Islet precursor cell (in vitro differentiated cells): Measurements from ENCODE around the gene PTPRN2.
"Not testable (repeated sequence)": the region's sequence is repeated elsewhere in the genome, so short reads cannot be mapped to it uniquely, and the experiment has no call there.

ENCODE experiments used
- DNase-seq: peaks from one replicate; pipeline ENCODE4 v3.0.0-alpha.2; 2018

The PTPRN2 gene

DNA sequence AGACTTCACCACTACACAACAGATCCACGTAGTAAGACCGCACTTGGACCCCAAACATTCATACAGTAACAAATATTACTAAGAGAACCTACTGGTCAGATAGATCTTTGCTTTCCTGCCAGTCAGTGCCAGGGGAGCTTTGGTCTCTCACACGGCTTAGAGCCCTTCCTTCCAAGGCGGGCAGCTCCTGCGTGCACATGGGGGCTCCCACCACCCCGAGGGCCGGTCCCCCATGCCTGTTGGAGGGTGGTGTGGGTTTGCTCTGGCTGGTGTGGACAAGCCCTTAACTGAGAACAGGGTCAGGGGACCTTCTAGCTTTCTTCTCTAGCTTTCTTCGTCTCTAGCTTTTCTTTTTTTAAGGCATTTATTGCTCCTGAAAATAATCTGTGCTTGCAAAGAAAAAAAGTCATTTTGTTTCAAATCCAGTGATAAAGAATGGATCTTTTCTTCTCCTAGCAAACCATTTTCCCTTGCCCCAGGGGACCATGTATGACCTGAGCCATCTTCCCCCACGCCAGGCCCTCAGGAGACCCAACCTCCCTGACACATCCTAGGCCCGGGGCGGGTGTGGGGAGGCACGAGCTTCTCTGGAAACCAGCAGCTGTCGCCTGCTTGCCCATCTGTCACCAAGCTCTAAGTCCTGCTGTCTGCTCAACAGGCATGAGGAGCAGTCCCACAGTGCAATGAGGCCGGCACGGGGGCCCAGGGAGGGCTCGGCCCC, 591.1 kb downstream of the PTPRN2 start:
- no peak for DNase-seq

- DNase-seq, result no peak
Observed at GRCh38 chr7:157995815-157996214, 591.8 kb downstream of the PTPRN2 start.

- DNase-seq, result no peak
Observed at GRCh38 chr7:157994319-157994718, 593.3 kb downstream of the PTPRN2 start.

GRCh38 chr7:157993406-157994105, 594.1 kb downstream of the PTPRN2 start:
- no peak for DNase-seq

- DNase-seq, result no peak
Observed at GRCh38 chr7:157992511-157993160, 595.0 kb downstream of the PTPRN2 start.

- DNase-seq, result no peak
Observed at GRCh38 chr7:157991761-157992160, 595.9 kb downstream of the PTPRN2 start.

GRCh38 chr7:157991351-157991750, 596.3 kb downstream of the PTPRN2 start:
- no peak for DNase-seq

DNA sequence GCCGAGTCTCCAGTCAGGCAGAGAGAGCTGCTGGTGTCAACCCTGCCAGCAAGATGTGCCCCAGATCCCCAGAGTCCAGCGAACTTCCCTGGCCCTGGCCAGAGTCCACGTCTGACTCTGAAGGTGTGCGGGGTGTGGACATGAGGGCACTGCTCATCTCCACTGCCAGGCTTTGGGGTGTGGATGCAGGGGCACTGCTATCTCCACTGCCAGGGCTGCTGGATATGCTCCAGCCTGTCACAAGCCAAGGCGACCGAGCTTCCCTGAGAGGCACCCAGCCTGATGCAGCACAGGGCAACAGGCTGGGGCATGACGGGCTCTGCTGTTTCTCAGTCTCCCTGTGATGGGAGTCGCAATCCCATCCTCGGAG, 596.8 kb downstream of the PTPRN2 start:
- DNase-seq, result no peak

DNA sequence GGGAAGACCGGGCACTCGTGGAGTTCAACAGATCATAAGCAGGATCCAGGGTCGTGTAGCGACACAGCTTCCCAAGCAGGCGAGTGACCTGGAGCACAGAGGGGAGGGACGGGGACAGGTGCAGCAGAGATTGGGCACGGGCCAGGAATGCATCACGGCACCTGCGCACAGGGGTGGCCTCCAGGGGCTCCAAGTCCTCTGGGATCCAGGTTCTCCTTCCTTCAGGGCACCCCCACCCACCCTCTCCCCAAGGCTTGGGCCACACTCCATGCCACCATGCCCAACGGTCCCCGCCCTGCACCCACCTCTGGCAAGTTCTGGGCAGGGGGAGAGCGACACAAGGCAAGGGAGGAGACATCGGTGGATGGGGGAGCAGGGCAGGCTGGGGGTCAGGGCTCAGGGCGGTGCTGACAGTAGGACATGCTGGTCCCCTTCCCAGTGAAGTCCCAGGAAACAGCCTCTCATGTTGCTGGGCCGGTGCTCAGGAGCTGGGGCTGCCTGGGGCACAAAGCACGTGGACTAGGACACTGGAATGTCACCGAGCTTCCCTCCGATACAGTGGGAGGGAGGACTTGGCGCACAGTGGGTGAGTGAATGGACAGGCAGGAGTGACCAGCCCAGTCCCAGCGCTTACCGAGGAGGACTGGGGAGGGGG, 597.3 kb downstream of the PTPRN2 start:
- no peak for DNase-seq

GRCh38 chr7:157989589-157989988, 598.0 kb downstream of the PTPRN2 start:
- DNase-seq, result no peak

GRCh38 chr7:157987906-157988305, 599.7 kb downstream of the PTPRN2 start:
- DNase-seq, result no peak

DNA sequence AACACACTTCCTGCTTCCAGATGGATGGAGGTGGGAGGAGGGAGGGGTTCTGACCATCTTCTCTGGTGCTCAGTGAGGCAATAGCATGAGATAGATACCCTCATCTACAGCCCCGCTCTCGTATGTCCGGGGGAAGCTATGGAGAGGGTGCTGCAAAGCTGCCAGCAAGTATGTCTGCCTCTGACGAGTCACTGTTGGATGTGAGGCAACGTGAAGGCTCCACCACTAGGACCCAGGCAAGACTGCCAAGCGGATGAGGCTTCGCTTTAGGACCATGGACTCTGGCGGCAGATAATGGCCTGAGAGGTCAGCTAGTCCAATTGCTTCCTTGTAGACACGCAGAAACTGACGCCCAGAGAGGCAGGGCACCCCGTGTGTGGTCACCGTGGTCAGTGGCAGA, 601.6 kb downstream of the PTPRN2 start:
- DNase-seq, result no peak

- DNase-seq, result no peak
Observed at GRCh38 chr7:157985636-157986035, 602.0 kb downstream of the PTPRN2 start.

DNA sequence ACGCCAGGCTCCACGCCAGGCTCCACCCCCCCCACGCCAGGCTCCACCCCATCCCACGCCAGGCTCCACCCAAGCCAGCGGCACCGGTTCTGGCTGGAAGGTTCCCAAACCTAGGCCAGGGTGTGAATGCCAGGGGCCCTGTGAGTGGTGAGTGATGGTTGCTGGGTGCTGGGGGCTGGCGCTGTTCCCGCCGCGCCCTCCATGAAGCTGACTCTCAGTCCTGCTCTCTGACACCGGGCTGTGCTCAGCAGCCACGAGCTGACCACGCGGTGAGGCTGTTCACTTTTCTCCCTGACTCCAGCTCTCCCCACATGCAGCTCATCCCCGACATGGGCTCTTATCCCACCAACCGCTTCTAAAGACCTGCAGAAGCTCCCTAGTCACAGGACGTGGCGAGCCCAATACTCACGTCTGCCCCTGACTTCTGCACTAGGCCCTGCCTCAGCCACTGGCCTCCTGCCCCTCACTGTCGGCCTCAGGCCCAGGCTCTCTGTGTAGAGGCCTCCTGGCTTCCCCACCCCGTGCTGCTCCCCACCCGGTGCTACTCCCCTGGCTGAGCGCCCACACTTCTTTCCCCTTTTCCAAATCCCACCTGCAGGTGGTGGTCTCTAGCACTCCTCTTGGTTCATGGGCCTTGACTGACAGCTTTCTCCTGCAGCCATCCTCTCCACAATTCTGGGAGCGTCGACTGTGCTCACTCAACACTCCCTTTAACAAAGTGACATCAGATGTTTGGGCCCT, 603.0 kb downstream of the PTPRN2 start:
- no peak for DNase-seq

DNA sequence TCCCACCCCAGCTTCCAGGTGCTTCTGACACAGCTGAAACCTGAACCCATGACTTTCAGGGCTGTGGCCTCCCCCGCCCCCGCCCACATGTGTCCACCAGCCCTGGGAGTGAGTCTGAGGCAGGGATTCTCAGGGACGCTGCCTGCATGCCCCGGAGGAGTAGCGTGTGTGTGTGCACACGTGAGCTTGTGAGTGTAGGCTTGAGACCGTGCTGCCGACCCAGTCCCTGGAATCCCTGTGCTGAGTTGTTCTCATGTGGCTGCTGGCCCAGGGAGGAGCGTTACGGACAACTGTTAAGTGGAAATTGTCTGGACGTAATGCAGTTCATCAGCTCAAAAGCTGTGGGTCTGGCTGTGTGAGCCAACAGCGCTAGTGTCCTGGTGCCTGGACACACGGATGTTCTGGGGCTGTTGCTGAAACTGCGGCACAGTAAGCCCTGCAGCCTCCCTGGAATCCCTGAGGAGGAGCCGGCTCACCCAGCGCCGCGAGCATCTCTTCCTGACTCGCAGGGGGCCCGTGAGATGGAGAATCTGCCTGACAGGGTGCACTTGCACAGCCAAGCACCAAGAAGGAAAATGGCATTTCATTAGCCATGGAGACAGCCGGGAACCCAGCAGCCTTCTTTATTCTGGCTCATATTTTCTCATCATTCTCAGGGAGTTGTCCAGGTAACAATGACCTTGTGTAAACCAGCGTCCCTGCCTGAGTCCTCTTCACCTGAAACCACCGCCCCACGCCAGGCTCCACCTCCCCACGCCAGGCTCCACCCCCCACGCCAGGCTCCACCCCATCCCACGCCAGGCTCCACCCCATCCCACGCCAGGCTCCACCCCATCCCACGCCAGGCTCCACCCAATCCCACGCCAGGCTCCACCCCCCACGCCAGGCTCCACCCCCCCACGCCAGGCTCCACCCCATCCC, 603.9 kb downstream of the PTPRN2 start:
- DNase-seq, result no peak

DNA sequence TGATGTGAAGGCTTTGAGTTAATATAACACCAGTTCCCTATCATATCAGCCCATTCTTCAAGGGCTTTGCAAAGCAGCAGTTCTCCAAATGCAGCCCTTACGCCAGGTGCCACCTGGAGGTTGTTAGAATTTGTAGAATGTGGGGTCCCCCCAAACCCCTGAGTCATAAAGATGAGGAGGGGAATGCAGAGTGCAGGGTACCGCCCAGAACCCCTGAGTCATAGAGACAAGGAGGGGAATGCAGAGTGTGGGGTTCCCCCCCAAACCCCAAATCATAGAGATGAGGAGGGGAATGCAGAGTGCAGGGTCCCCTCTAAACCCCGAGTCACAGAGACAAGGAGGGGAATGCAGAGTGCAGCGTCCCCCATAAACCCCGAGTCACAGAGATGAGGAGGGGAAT, 605.8 kb downstream of the PTPRN2 start:
- no peak for DNase-seq

DNA sequence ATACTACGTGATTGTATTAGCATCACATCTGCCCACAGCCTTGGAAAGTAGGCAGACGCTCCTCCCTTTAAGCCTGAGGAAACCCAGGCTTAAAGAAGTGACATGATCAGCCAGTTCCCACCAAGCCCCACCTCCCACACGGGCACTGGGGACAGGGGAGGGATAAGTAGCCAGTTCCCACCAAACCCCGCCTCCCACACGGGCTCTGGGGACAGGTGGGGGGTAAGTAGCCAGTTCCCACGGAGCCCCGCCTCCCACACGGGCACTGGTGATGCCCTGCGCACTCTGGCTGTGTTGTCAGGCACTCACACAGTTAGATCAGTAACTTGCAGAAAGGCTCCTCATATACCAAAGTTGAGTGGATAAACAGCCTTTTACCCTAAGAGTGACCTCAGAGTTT, 606.8 kb downstream of the PTPRN2 start:
- DNase-seq, result peak; percentile 47

GRCh38 chr7:157980341-157980731, 607.3 kb downstream of the PTPRN2 start:
- DNase-seq, result not testable (repeated sequence)

DNA sequence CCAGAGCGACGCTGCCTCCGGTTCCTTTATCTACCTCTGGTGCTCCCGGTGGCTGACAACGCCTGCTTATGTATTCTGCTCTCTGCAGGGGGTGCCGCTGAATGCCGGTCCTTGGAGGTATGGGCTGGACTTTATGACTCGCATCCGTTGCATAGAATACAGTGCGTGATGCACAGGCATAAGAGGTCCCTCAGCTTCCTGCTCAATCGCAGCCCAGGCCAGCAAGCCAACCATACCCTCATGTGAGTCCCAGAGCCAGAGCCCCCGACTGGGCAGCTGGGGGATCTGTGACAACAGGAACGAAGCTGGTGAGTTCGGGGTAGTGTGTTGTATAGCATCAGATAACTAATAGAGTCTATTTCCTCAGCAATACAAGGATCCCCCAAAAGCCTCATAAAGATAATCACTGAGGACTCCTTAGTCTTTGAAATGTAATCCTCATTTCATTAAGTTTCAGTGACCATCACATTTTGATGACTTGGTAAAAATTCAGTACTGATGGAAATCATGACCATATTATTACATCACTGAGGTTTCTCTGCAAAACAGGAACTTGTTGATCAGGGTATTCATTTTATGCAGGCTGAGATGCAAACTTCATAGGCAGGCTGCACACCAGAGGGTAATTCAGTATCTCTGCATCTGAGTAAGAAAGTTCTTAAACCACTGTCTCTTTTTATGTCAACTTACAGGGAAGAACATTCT, 607.8 kb downstream of the PTPRN2 start:
- peak; percentile 61 for DNase-seq

DNA sequence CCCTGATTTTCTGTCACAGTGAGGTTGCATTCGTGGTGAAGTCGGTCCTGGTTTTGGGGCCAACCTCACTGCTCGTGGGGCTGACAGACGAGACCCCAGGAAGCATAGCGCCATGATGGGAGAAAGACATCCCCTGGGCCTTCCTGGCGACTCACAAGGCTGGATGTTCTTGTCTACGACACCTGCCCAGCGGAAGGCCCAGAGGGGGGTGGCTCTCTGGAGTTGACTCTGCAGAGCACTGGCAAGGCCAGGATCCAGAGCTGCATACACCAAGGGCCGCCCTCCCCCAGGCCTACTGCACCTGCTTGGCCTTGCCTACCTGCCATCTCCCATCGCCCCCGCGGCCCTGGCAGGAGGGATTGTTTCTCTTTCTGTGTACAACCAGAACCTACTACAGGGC, 608.9 kb downstream of the PTPRN2 start:
- DNase-seq, result peak; percentile 43
